Body of pancreas (tissue), 4 donors: ENCODE results near the gene EXOC5. TPM values are rescaled to one million over a fixed set of nuclear protein-coding genes. Genes with fewer than 3 reads are reported as not detected.
"Not testable (repeated sequence)": the region's sequence is repeated elsewhere in the genome, so short reads cannot be mapped to it uniquely, and the experiment has no call there.

Experiments
- ATAC-seq: fragments of 150-250 bp; one replicate; pipeline ENCODE4 v1.9.1; 2016
- DNase-seq, 4 donors: peaks; one replicate each; pipeline ENCODE4 v3.0.0-alpha.2; 2019
- H3K27ac ChIP-seq, 4 donors: fragments of 200-600 bp; sonication (generic); 1 replicate in 3 of 4; 2 replicates in 1 of 4; pipeline versions ENCODE4 v1.5.1 to v1.6.1; 2016 to 2019; ENCODE audit warnings: mild to moderate bottlenecking in 1 of 4, mixed read lengths in 1 of 4, moderate library complexity in 1 of 4
- H3K27me3 ChIP-seq, 2 donors: fragments of 200-600 bp; sonication (generic); one replicate each; pipeline ENCODE4 v1.6.0; 2016; ENCODE audit warnings: mild to moderate bottlenecking in 1 of 2
- H3K36me3 ChIP-seq, 2 donors: fragments of 200-600 bp; sonication (generic); replicated peaks in 1 of 2; 2 replicates each; pipeline ENCODE4 v1.5.1; 2016; ENCODE audit warnings: low read depth in 2 of 2; ENCODE audit not compliant: insufficient read depth in 1 of 2
- H3K4me1 ChIP-seq: fragments of 200-600 bp; sonication (generic); one replicate; pipeline ENCODE4 v1.6.0; 2016
- H3K4me3 ChIP-seq, 2 donors: fragments of 200-600 bp; sonication (generic); 1 replicate in 1 of 2; 2 replicates in 1 of 2; pipeline ENCODE4 v1.5.1; 2016 to 2019
- H3K9me3 ChIP-seq, 3 donors: fragments of 200-600 bp; sonication (generic); 1 replicate in 2 of 3; 2 replicates in 1 of 3; pipeline ENCODE4 v1.5.1; 2016
- CTCF ChIP-seq, 7 experiments: fragments of 450-650 bp in 4 of 7; fragments of 200-600 bp in 3 of 7; sonication (generic) in 3 of 7; IDR thresholded peaks; one replicate each; pipeline ENCODE4 v1.5.1; 2016 to 2019; ENCODE audit warnings: antibody characterized with exemption in 7 of 7
- POLR2A ChIP-seq, 3 donors: fragments of 450-650 bp; IDR thresholded peaks; one replicate each; pipeline ENCODE4 v1.6.1; 2016; ENCODE audit warnings: antibody characterized with exemption in 3 of 3, mild to moderate bottlenecking in 2 of 3
- WGBS, 2 donors: methylation state at CpG; one replicate each; pipeline ENCODE4 v1.1.5; 2017; 5-methylcytosine and 5-hydroxymethylcytosine counted together
- intact Hi-C: fragments of 100-400 bp; cut with DNase I; formaldehyde crosslinking; loops from one replicate; pipeline ENCODE4 v1.15.1; 2023
- total RNA-seq, 2 donors: library from RNA; depleted of rRNA; stranded (reverse); fragments of >200 nt; gene quantifications; one replicate each; pipeline ENCODE4 v1.1.0, GENCODE V29; 2016

The EXOC5 gene
- total RNA-seq, 2 donors from 2014 or later: 16.3 to 19.4 TPM

- DNase-seq (no peak), ATAC-seq (no peak)
- no peaks in the 10 kb centered on the region for H3K27me3 ChIP-seq
- no peak overlapping the region for H3K27ac ChIP-seq
- intact Hi-C loops: no loop called here
- peaks cover 0 to 3% of the 10 kb centered on the region in 2 donors for H3K36me3 ChIP-seq
- TF ChIP-seq POLR2A (IDR thresholded peaks at IDR 0.05): no peak
- no peak for TF ChIP-seq CTCF (IDR thresholded peaks at IDR 0.05)
- no peaks in the 10 kb centered on the region for H3K9me3 ChIP-seq
- H3K4me3 ChIP-seq: no peak overlapping the region
- H3K4me1 ChIP-seq: peaks cover 29% of the 10 kb centered on the region
- 45 to 50% methylated on average over 1 of the region's 1 CpG for WGBS, 2 donors
Observed at GRCh38 chr14:57273236-57273635, 4.5 kb upstream of the EXOC5 start.

GRCh38 chr14:57266065-57266464 is 2.6 kb downstream of the EXOC5 start:
- Histone ChIP-seq H3K4me3 (no peak overlapping the region), H3K9me3 (no peaks in the 10 kb centered on the region), H3K27me3 (no peaks in the 10 kb centered on the region), H3K36me3 (no peaks in the 10 kb centered on the region), H3K27ac (no peak overlapping the region), H3K4me1 (peaks cover 40% of the 10 kb centered on the region)
- no peak for DNase-seq
- 44 to 81% methylated on average over 2 of the region's 2 CpGs for WGBS, 2 donors
- ATAC-seq: no peak
- intact Hi-C loops: loop anchor here (10.0 kb wide), 1 partner anchor 691 kb away; the partner anchor contains the start of gene TMEM260
- TF ChIP-seq POLR2A (IDR thresholded peaks at IDR 0.05) (no peak), CTCF (IDR thresholded peaks at IDR 0.05) (no peak)

- ATAC-seq (no peak), DNase-seq (no peak)
- intact Hi-C loops: loop anchor here (10.0 kb wide), 1 partner anchor 687 kb away; the partner anchor contains the start of gene TMEM260
Observed at GRCh38 chr14:57262117-57262516, 6.6 kb downstream of the EXOC5 start.

GRCh38 chr14:57261604-57262003 is 7.1 kb downstream of the EXOC5 start:
- Histone ChIP-seq H3K4me3 (no peak overlapping the region), H3K27me3 (no peaks in the 10 kb centered on the region), H3K36me3 (no peaks in the 10 kb centered on the region), H3K4me1 (peaks cover 16% of the 10 kb centered on the region), H3K27ac (no peak overlapping the region), H3K9me3 (no peaks in the 10 kb centered on the region)
- DNase-seq (peak in 1 of 4 donors; percentile 6), ATAC-seq (no peak)
- TF ChIP-seq CTCF (IDR thresholded peaks at IDR 0.05) (no peak), POLR2A (IDR thresholded peaks at IDR 0.05) (no peak)
- intact Hi-C loops: loop anchor here (10.0 kb wide), 1 partner anchor 687 kb away; the partner anchor contains the start of gene TMEM260

More at GRCh38 chr14:57262117-57262516, 6.6 kb downstream of the EXOC5 start:
- Histone ChIP-seq H3K27ac (no peak overlapping the region), H3K4me3 (no peak overlapping the region), H3K4me1 (peaks cover 21% of the 10 kb centered on the region), H3K27me3 (no peaks in the 10 kb centered on the region), H3K36me3 (no peaks in the 10 kb centered on the region), H3K9me3 (no peaks in the 10 kb centered on the region)
- TF ChIP-seq CTCF (IDR thresholded peaks at IDR 0.05) (no peak), POLR2A (IDR thresholded peaks at IDR 0.05) (no peak)

- Histone ChIP-seq H3K27ac (no peak overlapping the region), H3K4me1 (peaks cover 10% of the 10 kb centered on the region), H3K4me3 (no peak overlapping the region), H3K27me3 (no peaks in the 10 kb centered on the region), H3K9me3 (no peaks in the 10 kb centered on the region), H3K36me3 (no peaks in the 10 kb centered on the region)
- intact Hi-C loops: loop anchor here (10.0 kb wide), 1 partner anchor 685 kb away; the partner anchor contains the start of gene TMEM260
- no peak for DNase-seq
- no peak for ATAC-seq
- 100% methylated on average over 1 of the region's 1 CpG for WGBS, 2 donors
- TF ChIP-seq CTCF (IDR thresholded peaks at IDR 0.05): no peak
- TF ChIP-seq POLR2A (IDR thresholded peaks at IDR 0.05): no peak
Observed at GRCh38 chr14:57259672-57260071, 9.0 kb downstream of the EXOC5 start.

- DNase-seq, H3K9me3 ChIP-seq, H3K27ac ChIP-seq, H3K4me3 ChIP-seq, H3K36me3 ChIP-seq, H3K27me3 ChIP-seq, intact Hi-C loops, ATAC-seq: not testable (repeated sequence)
- 91 to 96% methylated on average over 2 of the region's 2 CpGs for WGBS, 2 donors
- H3K4me1 ChIP-seq: peaks cover 10% of the 10 kb centered on the region
Observed at GRCh38 chr14:57258221-57258620, 10.5 kb downstream of the EXOC5 start.
